HepG2 (cell line): ENCODE results near the gene TPM2. TPM values are rescaled to one million over a fixed set of nuclear protein-coding genes. Genes with fewer than 3 reads are reported as not detected.

Source experiments
- ATAC-seq: fragments of 200-7000 bp; cut with Tn5 transposase; 3 replicates; pipeline ENCODE4 v1.9.1; 2020; ENCODE audit warnings: mild to moderate bottlenecking, moderate library complexity
- BruUV-seq: library from RNA; stranded (reverse); fragments of 400-500 nt; replicated peaks from 2 replicates; lab custom pipeline; 2021; lab: Mats Ljungman, UMichigan
- CTCF ChIA-PET: fragments of 300-600 bp; formaldehyde crosslinking; extraction: SDS; loops from one replicate; lab custom pipeline; 2021; ENCODE audit warnings: low total read pairs, inconsistent platforms, low intra/inter-chr PET ratio; lab: Yijun Ruan, JAX
- POLR2A ChIA-PET: fragments of 350-600 bp; sonication (Branson Sonifier 250); formaldehyde crosslinking; loops from one replicate; lab custom pipeline; 2020; ENCODE audit warnings: antibody characterized with exemption, inconsistent platforms; lab: Yijun Ruan, JAX
- DNase-seq: peaks from one replicate; pipeline ENCODE4 v3.0.0-alpha.2; 2015; ENCODE audit warnings: low spot score
- FAIRE-seq: peaks from 3 replicates; lab custom pipeline; 2011; peaks lifted over from hg19 to GRCh38; lab: Jason Lieb, UNC
- H2AFZ ChIP-seq: one replicate; pipeline ENCODE4 v1.6.1; 2011; ENCODE audit warnings: low read length, inconsistent platforms
- H3K27ac ChIP-seq: fragments of 300-600 bp; 3 replicates; pipeline ENCODE4 v1.8.0; 2011; ENCODE audit warnings: mixed run types, mild to moderate bottlenecking, mixed read lengths, low read length, inconsistent platforms; ENCODE audit not compliant: insufficient read depth; ENCODE audit errors: extremely low read length
- H3K27me3 ChIP-seq, 2 experiments: fragments of 200-600 bp in 1 of 2; 2 replicates in 1 of 2; 3 replicates in 1 of 2; pipeline versions ENCODE4 v1.6.0 to v1.8.0; 2011; ENCODE audit warnings: low read length in 2 of 2, mild to moderate bottlenecking in 2 of 2, moderate library complexity in 2 of 2, inconsistent platforms in 1 of 2; ENCODE audit not compliant: insufficient read depth in 2 of 2, control insufficient read depth in 1 of 2
- H3K36me3 ChIP-seq, 2 experiments: fragments of 200-600 bp in 1 of 2; replicated peaks in 1 of 2; 2 replicates in 1 of 2; 3 replicates in 1 of 2; pipeline versions ENCODE4 v1.5.1 to v1.8.0; 2011; ENCODE audit warnings: low read length in 2 of 2, inconsistent platforms in 1 of 2; ENCODE audit not compliant: insufficient read depth in 2 of 2, control insufficient read depth in 1 of 2
- H3K4me1 ChIP-seq: 2 replicates; pipeline ENCODE4 v1.5.1; 2012; ENCODE audit warnings: low read length, inconsistent platforms; ENCODE audit not compliant: insufficient read depth
- H3K4me2 ChIP-seq: 2 replicates; pipeline ENCODE4 v1.6.0; 2011; ENCODE audit warnings: low read depth, low read length, inconsistent platforms
- H3K4me3 ChIP-seq, 3 experiments: fragments of 200-600 bp in 1 of 3; sonication (generic), shearing (Covaris generic) in 1 of 3; replicated peaks in 1 of 3; 2 replicates each; pipeline ENCODE4 v1.5.1; 2011 to 2016; ENCODE audit warnings: low read length in 3 of 3, inconsistent platforms in 2 of 3, low read depth in 2 of 3, mild to moderate bottlenecking in 2 of 3, control low read depth in 1 of 3, mixed read lengths in 1 of 3; ENCODE audit not compliant: insufficient read depth in 1 of 3
- H3K79me2 ChIP-seq: one replicate; pipeline ENCODE4 v1.6.1; 2011; ENCODE audit warnings: low read length, inconsistent platforms; ENCODE audit not compliant: insufficient read depth
- H3K9ac ChIP-seq: 2 replicates; pipeline ENCODE4 v1.6.0; 2011; ENCODE audit warnings: mild to moderate bottlenecking, low read depth, low read length, inconsistent platforms; ENCODE audit not compliant: insufficient read depth
- H3K9me3 ChIP-seq: 2 replicates; pipeline ENCODE4 v1.5.1; 2012; ENCODE audit warnings: mild to moderate bottlenecking, low read length
- H4K20me1 ChIP-seq: 2 replicates; pipeline ENCODE4 v1.6.0; 2011; ENCODE audit warnings: inconsistent platforms, mild to moderate bottlenecking, low read length, moderate library complexity; ENCODE audit not compliant: insufficient read depth
- ELF1 ChIP-seq: sonication (generic); formaldehyde crosslinking; IDR thresholded peaks from 2 replicates; pipeline ENCODE4 v1.4.0; 2020; ENCODE audit warnings: missing genetic modification reagents
- EP300 ChIP-seq, 3 experiments: sonication (generic) in 1 of 3; formaldehyde crosslinking in 1 of 3; IDR thresholded peaks; 2 replicates each; pipeline versions ENCODE4 v1.5.1 to v1.6.1; 2011 to 2020; ENCODE audit warnings: low read depth in 2 of 3, low read length in 2 of 3, borderline replicate concordance in 1 of 3, improper control_type of control experiment in 1 of 3, mild to moderate bottlenecking in 1 of 3, missing genetic modification reagents in 1 of 3, moderate library complexity in 1 of 3
- NFE2L1 ChIP-seq: sonication (generic); formaldehyde crosslinking; IDR thresholded peaks from 2 replicates; pipeline ENCODE4 v1.4.0; 2020; ENCODE audit warnings: missing genetic modification reagents, mild to moderate bottlenecking, borderline replicate concordance
- PHB2 ChIP-seq: fragments of 450-650 bp; IDR thresholded peaks from 2 replicates; pipeline ENCODE4 v1.6.1; 2018; ENCODE audit not compliant: partially characterized antibody
- PRDM4 ChIP-seq: sonication (generic); formaldehyde crosslinking; IDR thresholded peaks from 2 replicates; pipeline ENCODE4 v1.9.0; 2021; ENCODE audit warnings: missing genetic modification reagents, borderline replicate concordance
- RARG ChIP-seq: sonication (generic); formaldehyde crosslinking; IDR thresholded peaks from 2 replicates; pipeline ENCODE4 v1.4.0; 2020; ENCODE audit warnings: low read depth, mild to moderate bottlenecking, missing genetic modification reagents
- U2AF1 ChIP-seq: fragments of 200-400 bp; formaldehyde crosslinking; optimal IDR thresholded peaks from 2 replicates; pipeline ENCODE3; 2017; ENCODE audit warnings: mild to moderate bottlenecking, low read depth, low read length
- ZNF691 ChIP-seq: sonication (generic); formaldehyde crosslinking; IDR thresholded peaks from 2 replicates; pipeline ENCODE4 v1.4.0; 2020; ENCODE audit warnings: missing genetic modification reagents, low read depth, mild to moderate bottlenecking, borderline replicate concordance
- WGBS: methylation state at CpG from one replicate; pipeline ENCODE4 v1.1.6; 2017; ENCODE audit warnings: low lambda C conversion rate; 5-methylcytosine and 5-hydroxymethylcytosine counted together
- in situ Hi-C: cut with HindIII; loops from 2 replicates; pipeline ENCODE4 v1.10.0; 2017; ENCODE audit warnings: low pct_unique_long_range_greater_than_20kb; ENCODE audit not compliant: extremely low pct_ligation_motif_present
- intact Hi-C: fragments of 100-400 bp; cut with micrococcal nuclease; formaldehyde crosslinking; loops from one replicate; pipeline ENCODE4 v1.10.0; 2022; ENCODE audit not compliant: unreplicated experiment
- polyA plus RNA-seq, 8 experiments: library from polyadenylated mRNA; depleted of rRNA in 3 of 8; stranded (reverse) in 7 of 8; unstranded in 1 of 8; fragments of >200 nt; fragmentation: Illumina TruSeq in 4 of 8; extraction: Trizol in 4 of 8; gene quantifications; 2 replicates each; pipeline versions ENCODE4 v1.2.1 to v1.2.3, GENCODE V29; 2011 to 2016; ENCODE audit warnings: low read depth in 4 of 8, missing spikeins in 1 of 8, mixed read lengths in 1 of 8; ENCODE audit not compliant: insufficient read depth in 1 of 8
- total RNA-seq, 5 experiments: library from RNA; depleted of rRNA; stranded (reverse); fragments of >200 nt; fragmentation: Illumina TruSeq; extraction: Trizol; gene quantifications; 2 replicates each; pipeline ENCODE4 v1.2.3, GENCODE V29; 2016; ENCODE audit warnings: low read depth in 1 of 5
- TF ChIP-seq, protein P1 (sequence below), 2 experiments: sonication (generic) in 1 of 2; formaldehyde crosslinking in 1 of 2; IDR thresholded peaks; 2 replicates each; pipeline versions ENCODE4 v1.6.1 to v1.9.0; 2014 to 2022; ENCODE audit warnings: antibody characterized with exemption in 1 of 2, borderline replicate concordance in 1 of 2, inconsistent platforms in 1 of 2, low read depth in 1 of 2, missing genetic modification reagents in 1 of 2

TPM2 gene
- total and polyA plus RNA-seq, 2 of the 13 experiments (the other 11 are each of a cell fraction or from before 2014, with no cell fraction given), result 3.1 to 10.7 TPM

DNA sequence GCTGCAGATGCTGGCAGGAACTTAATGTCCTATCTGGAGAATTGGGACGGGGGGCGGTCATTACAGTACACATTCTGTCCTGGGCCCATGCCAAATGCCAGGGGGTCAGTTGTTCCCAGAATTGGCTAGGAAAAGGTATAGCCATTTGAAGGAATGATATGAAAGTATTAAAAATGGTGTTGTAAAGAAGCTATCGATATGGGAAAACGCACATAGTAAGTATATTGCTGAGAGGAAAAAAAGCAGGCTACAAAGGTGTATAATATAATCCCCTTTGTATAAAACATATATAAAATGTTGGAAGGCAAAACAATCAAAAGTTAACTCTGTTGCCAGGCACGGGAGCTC lies 24.3 kb downstream of the TPM2 start:
- Histone ChIP-seq H3K9ac (peak overlapping the region; percentile 83), H3K79me2 (peaks cover 10% of the 10 kb centered on the region), H2AFZ (no peak overlapping the region), H3K4me3 (peak overlapping the region; percentile 21 to 85 (median 64)), H3K9me3 (no peaks in the 10 kb centered on the region), H4K20me1 (no peaks in the 10 kb centered on the region), H3K4me2 (peak overlapping the region; percentile 82), H3K4me1 (peaks cover 80% of the 10 kb centered on the region), H3K27ac (peak overlapping the region; percentile 73), H3K27me3 (no peaks in the 10 kb centered on the region), H3K36me3 (peaks cover 4 to 10% of the 10 kb centered on the region in 2 experiments; a peak in 3 of 5 replicates)
- CTCF ChIA-PET, result interaction anchor here (1.6 kb wide), 1 partner anchor 31 kb away, joined by 5 read pairs; no protein-coding TSS in a partner anchor
- DNase-seq (no peak), FAIRE-seq (no peak), ATAC-seq (no peak)
- no TSS peak for BruUV-seq
- intact Hi-C loops, result no loop called here
- POLR2A ChIA-PET, result interaction anchor here (0.9 to 2.5 kb wide), 10 partner anchors 8 to 66 kb away, joined by 3 to 24 read pairs (median 6); partner anchors contain the start of genes CA9, CREB3 and TLN1
- in situ Hi-C loops, result loop anchor here (5.0 kb wide), 1 partner anchor 62 kb away; no protein-coding TSS in a partner anchor
- WGBS, result 29% methylated on average over 5 of the region's 5 CpGs
- TF ChIP-seq EP300 (IDR thresholded peaks at IDR 0.05; ENCODE audit: low read depth in 2 of 2, low read length in 2 of 2), result no peak
- no peak for TF ChIP-seq EP300 (CRISPR knock-in tag; IDR thresholded peaks at IDR 0.05; ENCODE audit: borderline replicate concordance)
- no peak for TF ChIP-seq PRDM4
- no peak for TF ChIP-seq NFE2L1
- TF ChIP-seq ELF1 (CRISPR knock-in tag), result no peak
- TF ChIP-seq ZNF691, result no peak
- TF ChIP-seq RARG (CRISPR knock-in tag), result no peak
- TF ChIP-seq PHB2, result no peak
- no peak for TF ChIP-seq U2AF1
- TF ChIP-seq, protein P1, sequence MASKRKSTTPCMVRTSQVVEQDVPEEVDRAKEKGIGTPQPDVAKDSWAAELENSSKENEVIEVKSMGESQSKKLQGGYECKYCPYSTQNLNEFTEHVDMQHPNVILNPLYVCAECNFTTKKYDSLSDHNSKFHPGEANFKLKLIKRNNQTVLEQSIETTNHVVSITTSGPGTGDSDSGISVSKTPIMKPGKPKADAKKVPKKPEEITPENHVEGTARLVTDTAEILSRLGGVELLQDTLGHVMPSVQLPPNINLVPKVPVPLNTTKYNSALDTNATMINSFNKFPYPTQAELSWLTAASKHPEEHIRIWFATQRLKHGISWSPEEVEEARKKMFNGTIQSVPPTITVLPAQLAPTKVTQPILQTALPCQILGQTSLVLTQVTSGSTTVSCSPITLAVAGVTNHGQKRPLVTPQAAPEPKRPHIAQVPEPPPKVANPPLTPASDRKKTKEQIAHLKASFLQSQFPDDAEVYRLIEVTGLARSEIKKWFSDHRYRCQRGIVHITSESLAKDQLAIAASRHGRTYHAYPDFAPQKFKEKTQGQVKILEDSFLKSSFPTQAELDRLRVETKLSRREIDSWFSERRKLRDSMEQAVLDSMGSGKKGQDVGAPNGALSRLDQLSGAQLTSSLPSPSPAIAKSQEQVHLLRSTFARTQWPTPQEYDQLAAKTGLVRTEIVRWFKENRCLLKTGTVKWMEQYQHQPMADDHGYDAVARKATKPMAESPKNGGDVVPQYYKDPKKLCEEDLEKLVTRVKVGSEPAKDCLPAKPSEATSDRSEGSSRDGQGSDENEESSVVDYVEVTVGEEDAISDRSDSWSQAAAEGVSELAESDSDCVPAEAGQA (IDR thresholded peaks at IDR 0.05; ENCODE audit: low read depth), result no peak
- TF ChIP-seq, protein P1 (CRISPR knock-in tag; IDR thresholded peaks at IDR 0.05; ENCODE audit: borderline replicate concordance), result no peak
